GM19467 (cell line): Measurements from ENCODE around the gene PLRG1.
A peak's percentile ranks its signal among the peaks of the same experiment; 100 is the strongest.
"Not testable (repeated sequence)": the region's sequence is repeated elsewhere in the genome, so short reads cannot be mapped to it uniquely, and the experiment has no call there.

Experiments used
- ATAC-seq: cut with Tn5 transposase; IDR thresholded peaks from one replicate; pipeline ENCODE4 v1.9.1; 2021; ENCODE audit warnings: mild to moderate bottlenecking, moderate library complexity; ENCODE audit not compliant: unreplicated experiment

Gene PLRG1

GRCh38 chr4:154549894-154550790, at the start of gene PLRG1:
Gene PLRG1, minus strand, starts transcription at chr4:154550400. Its CDS starts 92 bp downstream, at chr4:154550308.
- ATAC-seq, result peak; percentile 99

GRCh38 chr4:154597798-154598774, 47.9 kb upstream of the PLRG1 start:
- no peak for ATAC-seq

GRCh38 chr4:154597281-154597680, 47.1 kb upstream of the PLRG1 start:
- ATAC-seq, result not testable (repeated sequence)

GRCh38 chr4:154595807-154596206, 45.6 kb upstream of the PLRG1 start:
- no peak for ATAC-seq

- ATAC-seq, result not testable (repeated sequence)
These were observed 44.1 kb upstream of the PLRG1 start for GRCh38 chr4:154594343-154594742.

- no peak for ATAC-seq
These were observed 43.7 kb upstream of the PLRG1 start for GRCh38 chr4:154593868-154594267.

- ATAC-seq, result no peak
These were observed 41.7 kb upstream of the PLRG1 start for GRCh38 chr4:154591890-154592289.

- ATAC-seq, result no peak
These were observed 40.3 kb upstream of the PLRG1 start, which contains the start of gene FGA for GRCh38 chr4:154590329-154591006. Gene FGA, minus strand, starts transcription at chr4:154590742. Its CDS starts 55 bp downstream, at chr4:154590687.

GRCh38 chr4:154589296-154590197, 39.3 kb upstream of the PLRG1 start:
- ATAC-seq, result no peak

GRCh38 chr4:154588198-154588597, 38.0 kb upstream of the PLRG1 start:
- no peak for ATAC-seq

GRCh38 chr4:154586296-154587033, 36.3 kb upstream of the PLRG1 start:
- no peak for ATAC-seq

GRCh38 chr4:154585369-154586018, 35.3 kb upstream of the PLRG1 start:
- no peak for ATAC-seq

- ATAC-seq, result no peak
These were observed 34.1 kb upstream of the PLRG1 start for GRCh38 chr4:154584259-154584658.

GRCh38 chr4:154583677-154584076, 33.5 kb upstream of the PLRG1 start:
- ATAC-seq, result no peak

GRCh38 chr4:154583230-154583629, 33.0 kb upstream of the PLRG1 start:
- no peak for ATAC-seq

GRCh38 chr4:154582723-154583122, 32.5 kb upstream of the PLRG1 start:
- no peak for ATAC-seq

- ATAC-seq, result no peak
These were observed 29.7 kb upstream of the PLRG1 start for GRCh38 chr4:154579927-154580326.

- no peak for ATAC-seq
These were observed 28.7 kb upstream of the PLRG1 start for GRCh38 chr4:154578919-154579318.

GRCh38 chr4:154577324-154577723, 27.1 kb upstream of the PLRG1 start:
- no peak for ATAC-seq
